Activated CD4-positive, alpha-beta T cell treated with anti-CD3 and anti-CD28 coated beads, Interleukin-2, amount 50 U/mL, for 24 hours (primary cell): ENCODE measurements around the gene CC2D1B.

Experiments used
- DNase-seq, 2 donors: peaks; one replicate each; pipeline ENCODE4 v3.0.0-alpha.2; 2020; ENCODE audit warnings: low read depth in 1 of 2, low spot score in 1 of 2

The CC2D1B gene

GRCh38 chr1:52360595-52360968 lies 5.4 kb downstream of the CC2D1B start:
- DNase-seq, result no peak

- no peak for DNase-seq
Observed at GRCh38 chr1:52359676-52360594, 6.1 kb downstream of the CC2D1B start.

GRCh38 chr1:52358851-52359497 lies 7.0 kb downstream of the CC2D1B start:
- no peak for DNase-seq

- DNase-seq, result no peak
Observed at GRCh38 chr1:52357397-52357796, 8.6 kb downstream of the CC2D1B start.

- DNase-seq, result no peak
Observed at GRCh38 chr1:52356818-52357355, 9.1 kb downstream of the CC2D1B start.

GRCh38 chr1:52355847-52356505 lies 10.0 kb downstream of the CC2D1B start:
- DNase-seq, result no peak

GRCh38 chr1:52355436-52355835 lies 10.6 kb downstream of the CC2D1B start:
- DNase-seq, result no peak

GRCh38 chr1:52352690-52353089 lies 13.3 kb downstream of the CC2D1B start:
- DNase-seq, result no peak

- DNase-seq, result no peak
Observed at GRCh38 chr1:52348704-52349300, 17.2 kb downstream of the CC2D1B start.

GRCh38 chr1:52346653-52347052 lies 19.4 kb downstream of the CC2D1B start:
- DNase-seq, result no peak

GRCh38 chr1:52345252-52345651 lies 20.8 kb downstream of the CC2D1B start:
- no peak for DNase-seq

- DNase-seq, result no peak
Observed at GRCh38 chr1:52343979-52344378, 22.0 kb downstream of the CC2D1B start.

- DNase-seq, result no peak
Observed at GRCh38 chr1:52341655-52342260, 24.2 kb downstream of the CC2D1B start.

GRCh38 chr1:52337439-52337838 lies 28.6 kb downstream of the CC2D1B start:
- no peak for DNase-seq

- DNase-seq, result no peak
Observed at GRCh38 chr1:52334906-52335528, 31.0 kb downstream of the CC2D1B start.

GRCh38 chr1:52332411-52332810 lies 33.6 kb downstream of the CC2D1B start:
- no peak for DNase-seq

GRCh38 chr1:52328615-52329014 lies 37.4 kb downstream of the CC2D1B start:
- no peak for DNase-seq

- DNase-seq, result no peak
Observed at GRCh38 chr1:52325786-52326185, 40.2 kb downstream of the CC2D1B start.

- no peak for DNase-seq
Observed at GRCh38 chr1:52323731-52324130, 42.3 kb downstream of the CC2D1B start.

- no peak for DNase-seq
Observed at GRCh38 chr1:52321061-52321460, 44.9 kb downstream of the CC2D1B start.
